ENCODE measurements around the gene SLC49A3. TPM values are rescaled to one million over a fixed set of nuclear protein-coding genes. Genes with fewer than 3 reads are reported as not detected.

Gene SLC49A3
- total and polyA plus RNA-seq, 2 experiments from 2014 or later: 12.2 to 12.8 TPM

DNA sequence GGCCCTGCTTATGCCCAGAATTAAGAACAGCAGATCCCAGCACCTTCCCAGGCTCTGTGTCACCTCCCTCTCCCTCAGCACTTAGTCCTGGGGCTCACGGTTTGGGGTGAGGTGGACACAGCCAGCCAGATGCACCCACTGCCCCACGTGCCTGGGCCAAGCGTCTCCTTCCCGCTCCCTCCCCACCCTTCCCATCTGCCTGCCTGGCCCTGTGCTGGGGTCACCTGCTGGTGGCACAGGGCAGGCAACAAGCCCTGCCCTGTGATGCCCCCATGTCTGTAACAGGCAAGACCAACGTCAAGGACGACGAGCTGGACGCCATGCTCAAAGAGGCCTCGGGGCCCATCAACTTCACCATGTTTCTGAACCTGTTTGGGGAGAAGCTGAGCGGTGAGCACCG, 9.3 kb downstream of the SLC49A3 start:
- WGBS (ENCODE audit: low lambda C conversion rate, missing lambda C conversion rate): 92% methylated on average over 9 of the region's 11 CpGs
- H3K9me3 ChIP-seq (ENCODE audit: low read depth): no peaks in the 10 kb centered on the region
- DNase-seq (ENCODE audit: low spot score): no peak
- H3K4me1 ChIP-seq (ENCODE audit: insufficient read depth): peaks cover 22% of the 10 kb centered on the region
- no peak overlapping the region for H3K4me3 ChIP-seq
- H3K27ac ChIP-seq: no peak overlapping the region
- no peaks in the 10 kb centered on the region for H3K9me2 ChIP-seq (replicated peaks; ENCODE audit: insufficient read depth)
- no peaks in the 10 kb centered on the region for H4K20me1 ChIP-seq (ENCODE audit: insufficient read depth, poor library complexity, severe bottlenecking)
- H3K27me3 ChIP-seq: no peaks in the 10 kb centered on the region
- H3K36me3 ChIP-seq (replicated peaks; ENCODE audit: insufficient read depth, low read depth): no peaks in the 10 kb centered on the region
- TF ChIP-seq EZH2phosphoT487 (IDR thresholded peaks at IDR 0.05; ENCODE audit: low read depth, severe bottlenecking, unreplicated experiment): no peak
- TF ChIP-seq, protein P1, sequence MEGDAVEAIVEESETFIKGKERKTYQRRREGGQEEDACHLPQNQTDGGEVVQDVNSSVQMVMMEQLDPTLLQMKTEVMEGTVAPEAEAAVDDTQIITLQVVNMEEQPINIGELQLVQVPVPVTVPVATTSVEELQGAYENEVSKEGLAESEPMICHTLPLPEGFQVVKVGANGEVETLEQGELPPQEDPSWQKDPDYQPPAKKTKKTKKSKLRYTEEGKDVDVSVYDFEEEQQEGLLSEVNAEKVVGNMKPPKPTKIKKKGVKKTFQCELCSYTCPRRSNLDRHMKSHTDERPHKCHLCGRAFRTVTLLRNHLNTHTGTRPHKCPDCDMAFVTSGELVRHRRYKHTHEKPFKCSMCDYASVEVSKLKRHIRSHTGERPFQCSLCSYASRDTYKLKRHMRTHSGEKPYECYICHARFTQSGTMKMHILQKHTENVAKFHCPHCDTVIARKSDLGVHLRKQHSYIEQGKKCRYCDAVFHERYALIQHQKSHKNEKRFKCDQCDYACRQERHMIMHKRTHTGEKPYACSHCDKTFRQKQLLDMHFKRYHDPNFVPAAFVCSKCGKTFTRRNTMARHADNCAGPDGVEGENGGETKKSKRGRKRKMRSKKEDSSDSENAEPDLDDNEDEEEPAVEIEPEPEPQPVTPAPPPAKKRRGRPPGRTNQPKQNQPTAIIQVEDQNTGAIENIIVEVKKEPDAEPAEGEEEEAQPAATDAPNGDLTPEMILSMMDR (IDR thresholded peaks at IDR 0.05; ENCODE audit: poor library complexity): no peak
- no peak for TF ChIP-seq EZH2 (IDR thresholded peaks at IDR 0.05; ENCODE audit: borderline replicate concordance)
- H3K79me2 ChIP-seq: peaks cover 12% of the 10 kb centered on the region
- no peak overlapping the region for H3K4me2 ChIP-seq
- no peak overlapping the region for H2AFZ ChIP-seq

DNA sequence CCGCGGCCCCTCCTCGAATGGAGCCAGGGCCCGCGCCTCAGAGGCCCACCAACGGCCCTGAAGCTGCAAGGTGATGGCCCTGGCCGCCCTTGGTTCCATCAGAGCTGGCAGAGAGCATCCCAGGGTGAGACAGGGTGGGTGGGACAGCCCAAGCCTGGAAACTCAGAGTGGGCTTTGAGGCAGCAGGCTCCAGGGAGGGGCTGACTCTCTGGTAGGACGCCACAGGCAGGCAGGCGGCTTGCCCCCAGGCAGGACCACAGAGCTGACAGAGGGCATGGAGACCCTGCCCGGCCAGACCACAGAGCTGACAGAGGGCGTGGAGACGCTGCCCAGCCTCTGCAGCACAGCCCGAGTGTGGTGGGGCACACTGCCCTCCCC, 9.9 kb downstream of the SLC49A3 start:
- no peak overlapping the region for H3K27ac ChIP-seq

DNA sequence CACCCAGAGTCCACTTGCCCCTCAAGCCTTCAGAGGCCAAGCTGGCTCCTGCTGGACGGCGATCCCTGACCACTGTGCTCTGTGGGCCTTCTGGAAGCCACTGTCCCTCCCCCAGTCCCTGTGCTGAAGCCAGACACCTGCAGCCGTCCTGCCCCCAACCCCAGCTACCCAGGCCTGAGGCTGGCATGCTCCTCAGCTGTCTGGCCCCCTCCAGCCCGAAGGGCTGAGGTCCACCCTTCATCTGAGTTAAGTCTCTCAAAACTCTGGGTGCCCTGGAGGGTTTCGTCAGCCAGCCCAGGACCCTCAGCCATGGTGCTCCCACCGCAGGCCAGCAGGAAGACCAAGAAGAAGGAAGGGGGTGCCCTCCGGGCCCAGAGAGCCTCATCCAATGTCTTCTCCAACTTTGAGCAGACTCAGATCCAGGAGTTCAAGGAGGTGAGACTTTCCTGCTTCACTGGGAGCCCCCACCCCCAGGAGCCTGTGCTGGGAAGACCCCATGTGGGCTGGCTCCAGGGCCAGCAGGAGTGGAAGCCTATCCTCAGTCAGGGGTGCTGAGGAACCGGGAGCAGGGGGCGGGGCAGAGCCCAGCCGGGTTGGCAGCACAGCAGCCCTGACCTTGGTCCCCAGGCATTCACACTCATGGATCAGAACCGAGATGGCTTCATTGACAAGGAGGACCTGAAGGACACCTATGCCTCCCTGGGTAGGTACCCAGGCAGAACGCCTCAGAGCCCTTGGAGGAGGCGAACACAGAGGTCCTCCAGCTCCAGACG, 10.4 kb downstream of the SLC49A3 start:
- no peaks in the 10 kb centered on the region for H3K27me3 ChIP-seq
- H3K4me3 ChIP-seq: no peak overlapping the region
- no peaks in the 10 kb centered on the region for H3K9me3 ChIP-seq (ENCODE audit: low read depth)
- H2AFZ ChIP-seq: no peak overlapping the region
- H3K4me2 ChIP-seq: no peak overlapping the region
- H3K27ac ChIP-seq: no peak overlapping the region
- TF ChIP-seq EZH2phosphoT487 (IDR thresholded peaks at IDR 0.05; ENCODE audit: low read depth, severe bottlenecking, unreplicated experiment): no peak
- TF ChIP-seq, protein P1 (IDR thresholded peaks at IDR 0.05; ENCODE audit: poor library complexity): no peak
- no peak for TF ChIP-seq EZH2 (IDR thresholded peaks at IDR 0.05; ENCODE audit: borderline replicate concordance)
- peaks cover 14% of the 10 kb centered on the region for H3K79me2 ChIP-seq
- WGBS (ENCODE audit: low lambda C conversion rate, missing lambda C conversion rate): 77% methylated on average over 14 of the region's 14 CpGs
- peaks cover 16% of the 10 kb centered on the region for H3K4me1 ChIP-seq (ENCODE audit: insufficient read depth)
- H4K20me1 ChIP-seq (ENCODE audit: insufficient read depth, poor library complexity, severe bottlenecking): no peaks in the 10 kb centered on the region
- H3K36me3 ChIP-seq (replicated peaks; ENCODE audit: insufficient read depth, low read depth): no peaks in the 10 kb centered on the region
- no peak for DNase-seq (ENCODE audit: low spot score)
- H3K9me2 ChIP-seq (replicated peaks; ENCODE audit: insufficient read depth): no peaks in the 10 kb centered on the region

More for the DNA sequence above, 9.9 kb downstream of the SLC49A3 start:
- Histone ChIP-seq H4K20me1 (ENCODE audit: insufficient read depth, poor library complexity, severe bottlenecking) (no peaks in the 10 kb centered on the region), H3K4me2 (no peak overlapping the region), H3K36me3 (replicated peaks; ENCODE audit: insufficient read depth, low read depth) (no peaks in the 10 kb centered on the region), H3K27me3 (no peaks in the 10 kb centered on the region), H3K9me3 (ENCODE audit: low read depth) (no peaks in the 10 kb centered on the region), H3K4me1 (ENCODE audit: insufficient read depth) (peaks cover 21% of the 10 kb centered on the region), H3K9me2 (replicated peaks; ENCODE audit: insufficient read depth) (no peaks in the 10 kb centered on the region), H2AFZ (no peak overlapping the region), H3K79me2 (peaks cover 12% of the 10 kb centered on the region), H3K4me3 (no peak overlapping the region)
- no peak for DNase-seq (ENCODE audit: low spot score)
- WGBS (ENCODE audit: low lambda C conversion rate, missing lambda C conversion rate): 84% methylated on average over 11 of the region's 13 CpGs
- TF ChIP-seq EZH2phosphoT487 (IDR thresholded peaks at IDR 0.05; ENCODE audit: low read depth, severe bottlenecking, unreplicated experiment): no peak
- TF ChIP-seq EZH2 (IDR thresholded peaks at IDR 0.05; ENCODE audit: borderline replicate concordance): no peak
- TF ChIP-seq, protein P1 (IDR thresholded peaks at IDR 0.05; ENCODE audit: poor library complexity): no peak
